Suppressor macrophage treated with lipopolysaccharide for 4 hours (primary cell): ENCODE data around the gene TLX2.
"Not testable (repeated sequence)": the region's sequence is repeated elsewhere in the genome, so short reads cannot be mapped to it uniquely, and the experiment has no call there.

ENCODE experiments used
- DNase-seq: peaks from one replicate; pipeline ENCODE4 v3.0.0-alpha.2; 2020

Gene TLX2

GRCh38 chr2:74558284-74559230, 44.3 kb downstream of the TLX2 start:
- DNase-seq = no peak

DNA sequence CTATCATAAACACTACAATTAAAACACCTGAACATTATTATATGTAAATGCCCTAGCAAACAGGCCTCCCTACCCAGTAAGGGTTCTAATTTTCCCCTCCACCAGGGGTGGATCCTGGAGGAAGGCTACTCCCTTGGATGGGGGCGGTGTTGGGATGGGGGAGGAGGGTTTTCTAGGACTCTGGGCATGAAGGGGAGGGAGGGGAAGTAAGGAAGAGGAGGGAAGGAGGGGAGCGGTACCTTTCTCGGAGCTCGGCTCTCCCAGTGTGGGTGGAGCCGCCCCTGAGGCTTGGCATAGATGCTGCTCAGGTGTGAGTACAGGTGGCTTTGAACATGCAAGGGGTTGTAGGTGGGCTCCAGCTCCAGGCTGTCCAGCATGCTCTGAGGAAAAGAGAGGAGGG, 45.7 kb downstream of the TLX2 start:
- no peak for DNase-seq

DNA sequence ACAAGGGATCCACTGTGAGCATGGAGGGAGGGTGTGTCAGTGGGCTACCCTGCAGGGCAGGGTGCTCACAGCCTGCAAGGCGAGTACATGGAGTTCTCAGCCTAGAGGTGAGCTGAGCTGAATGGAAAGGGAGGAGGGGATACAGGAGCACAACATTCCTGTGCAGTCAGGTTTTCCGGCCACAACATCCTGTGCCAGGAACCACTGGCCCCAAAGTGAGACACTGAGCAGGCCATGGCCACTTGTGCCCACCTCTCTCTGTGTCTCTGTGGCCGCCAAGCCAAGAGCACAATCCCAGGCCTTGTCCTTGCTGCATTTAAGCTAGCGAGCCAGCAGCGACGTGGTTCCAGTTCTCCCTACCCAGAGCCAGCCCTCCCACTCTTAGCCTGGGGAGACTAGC, 46.3 kb downstream of the TLX2 start:
- DNase-seq = no peak

DNA sequence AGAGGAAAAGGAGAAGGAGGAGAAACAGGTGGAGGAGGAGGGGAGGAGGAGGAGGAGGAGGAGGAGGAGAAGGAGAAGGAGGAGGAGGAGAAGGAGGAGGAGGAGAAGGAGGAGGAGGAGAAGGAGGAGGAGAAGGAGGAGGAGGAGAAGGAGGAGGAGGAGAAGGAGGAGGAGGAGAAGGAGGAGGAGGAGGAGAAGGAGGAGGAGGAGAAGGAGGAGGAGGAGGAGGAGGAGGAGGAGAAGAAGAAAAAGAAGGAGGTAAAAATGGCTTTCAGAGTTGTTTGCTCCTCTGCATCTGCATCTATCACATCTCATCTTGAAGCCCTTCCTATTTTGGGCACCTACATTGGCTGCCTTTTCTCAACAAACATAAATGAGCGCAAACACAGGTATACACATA, 46.8 kb downstream of the TLX2 start:
- DNase-seq = not testable (repeated sequence)

- no peak for DNase-seq
Measured at GRCh38 chr2:74562126-74562775, 48.0 kb downstream of the TLX2 start.

GRCh38 chr2:74564222-74564621, 50.0 kb downstream of the TLX2 start:
- no peak for DNase-seq

GRCh38 chr2:74566076-74566753, 52.0 kb downstream of the TLX2 start:
- no peak for DNase-seq

DNA sequence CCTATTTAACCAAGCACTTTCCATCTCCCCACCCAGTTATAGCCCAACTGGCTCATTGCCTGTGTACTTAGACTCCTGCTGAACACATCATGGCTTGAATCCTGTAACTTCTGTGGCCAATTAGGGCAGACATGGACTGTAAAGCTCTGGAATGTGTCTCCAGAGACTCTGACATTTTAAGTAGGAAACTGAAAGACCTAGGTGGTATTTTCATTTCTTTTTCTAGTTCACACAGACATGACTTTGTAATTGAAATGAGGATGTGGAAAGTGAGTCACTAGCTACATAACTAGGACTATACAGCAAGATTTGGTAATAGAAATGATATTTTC, 52.5 kb downstream of the TLX2 start:
- peak; percentile 82 for DNase-seq
